Measurements from ENCODE around the gene FLNA. TPM values are rescaled to one million over a fixed set of nuclear protein-coding genes. Genes with fewer than 3 reads are reported as not detected.

The FLNA gene
- total and polyA plus RNA-seq, 2 donors (not counting 3 experiments of a cell fraction or from before 2014, with no cell fraction given): 658 to 1,474 TPM

DNA sequence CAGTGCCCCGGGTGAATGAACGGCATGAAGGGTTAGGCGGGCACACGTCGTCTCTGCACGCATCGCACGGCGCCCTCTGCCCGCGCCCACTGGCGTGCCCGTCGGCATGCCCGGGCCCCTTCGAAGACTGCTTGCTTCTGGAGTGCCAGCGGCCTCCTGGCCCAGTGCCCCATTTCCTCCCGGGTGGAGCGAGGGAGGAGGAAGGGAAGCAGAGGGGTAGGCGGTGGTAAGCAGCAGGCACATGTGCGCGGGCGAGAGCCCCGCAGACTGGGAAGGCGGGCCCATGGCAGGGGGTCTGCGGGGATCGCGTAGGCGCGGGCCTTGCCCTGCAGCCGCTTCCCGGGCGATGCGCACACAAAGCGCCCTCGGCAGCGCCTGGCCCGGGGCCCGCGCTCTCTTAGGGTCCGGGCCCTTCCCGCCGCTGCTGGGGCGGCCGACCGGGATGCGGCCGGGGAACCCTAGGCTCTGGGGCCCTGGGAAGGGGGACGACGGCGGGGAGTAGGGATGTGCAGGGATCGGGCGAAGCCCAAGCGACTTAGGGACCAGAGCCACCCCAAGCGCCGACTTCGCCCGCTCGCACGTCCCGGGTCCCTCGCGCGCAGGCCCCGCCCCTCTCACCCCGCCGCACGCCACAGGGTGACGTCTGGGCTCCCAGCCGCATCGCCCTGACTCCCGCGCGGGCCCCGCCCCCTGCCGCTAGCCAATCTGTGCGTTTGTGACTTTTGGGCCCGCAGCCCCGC is 3.8 kb upstream of the FLNA start:
- H2AFZ ChIP-seq (ENCODE audit: low read depth, low read length): peak overlapping the region; percentile 38
- DNase-seq (ENCODE audit: low read depth, low spot score) (peak; percentile 70), FAIRE-seq (no peak)
- H3K4me2 ChIP-seq (ENCODE audit: insufficient read depth, low read length): peak overlapping the region; percentile 33
- no peaks in the 10 kb centered on the region for H3K9me3 ChIP-seq (replicated peaks; ENCODE audit: control insufficient read depth, insufficient read depth, low read length)
- H4K20me1 ChIP-seq (replicated peaks; ENCODE audit: control insufficient read depth, extremely low read depth, insufficient read depth, low read length): no peaks in the 10 kb centered on the region
- H3K9ac ChIP-seq (replicated peaks; ENCODE audit: extremely low read depth, insufficient read depth, low read length): peak overlapping the region; percentile 52
- no peaks in the 10 kb centered on the region for H3K9me1 ChIP-seq (replicated peaks; ENCODE audit: control insufficient read depth, extremely low read depth, insufficient read depth, low read length)
- H3K27ac ChIP-seq (ENCODE audit: insufficient read depth, low read depth, low read length): peak overlapping the region; percentile 58
- H3K36me3 ChIP-seq (ENCODE audit: control insufficient read depth in 2 of 2, extremely low read depth in 1 of 2, insufficient read depth in 2 of 2, low read length in 2 of 2): no peaks in the 10 kb centered on the region
- TF ChIP-seq POLR2A (IDR thresholded peaks at IDR 0.05; ENCODE audit: low read depth, low read length): peak; percentile 37
- no peak for TF ChIP-seq FOS (IDR thresholded peaks at IDR 0.05; ENCODE audit: borderline replicate concordance, insufficient read depth, low read length)
- TF ChIP-seq GATA2 (IDR thresholded peaks at IDR 0.05; ENCODE audit: insufficient read depth, insufficient read length, low read depth, low read length): no peak
- peak; percentile 75 for TF ChIP-seq POLR2AphosphoS5 (IDR thresholded peaks at IDR 0.05; ENCODE audit: insufficient read depth, low read depth, low read length)
- TF ChIP-seq, protein P1, sequence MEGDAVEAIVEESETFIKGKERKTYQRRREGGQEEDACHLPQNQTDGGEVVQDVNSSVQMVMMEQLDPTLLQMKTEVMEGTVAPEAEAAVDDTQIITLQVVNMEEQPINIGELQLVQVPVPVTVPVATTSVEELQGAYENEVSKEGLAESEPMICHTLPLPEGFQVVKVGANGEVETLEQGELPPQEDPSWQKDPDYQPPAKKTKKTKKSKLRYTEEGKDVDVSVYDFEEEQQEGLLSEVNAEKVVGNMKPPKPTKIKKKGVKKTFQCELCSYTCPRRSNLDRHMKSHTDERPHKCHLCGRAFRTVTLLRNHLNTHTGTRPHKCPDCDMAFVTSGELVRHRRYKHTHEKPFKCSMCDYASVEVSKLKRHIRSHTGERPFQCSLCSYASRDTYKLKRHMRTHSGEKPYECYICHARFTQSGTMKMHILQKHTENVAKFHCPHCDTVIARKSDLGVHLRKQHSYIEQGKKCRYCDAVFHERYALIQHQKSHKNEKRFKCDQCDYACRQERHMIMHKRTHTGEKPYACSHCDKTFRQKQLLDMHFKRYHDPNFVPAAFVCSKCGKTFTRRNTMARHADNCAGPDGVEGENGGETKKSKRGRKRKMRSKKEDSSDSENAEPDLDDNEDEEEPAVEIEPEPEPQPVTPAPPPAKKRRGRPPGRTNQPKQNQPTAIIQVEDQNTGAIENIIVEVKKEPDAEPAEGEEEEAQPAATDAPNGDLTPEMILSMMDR (IDR thresholded peaks at IDR 0.05; ENCODE audit: extremely low read depth in 1 of 2, insufficient read depth in 1 of 2, low read depth in 1 of 2, low read length in 2 of 2): no peak
- TF ChIP-seq, protein P2, sequence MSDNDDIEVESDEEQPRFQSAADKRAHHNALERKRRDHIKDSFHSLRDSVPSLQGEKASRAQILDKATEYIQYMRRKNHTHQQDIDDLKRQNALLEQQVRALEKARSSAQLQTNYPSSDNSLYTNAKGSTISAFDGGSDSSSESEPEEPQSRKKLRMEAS (IDR thresholded peaks at IDR 0.05; ENCODE audit: insufficient read depth, insufficient read length): peak; percentile 44
- TF ChIP-seq MYC (IDR thresholded peaks at IDR 0.05; ENCODE audit: low read depth, low read length): peak; percentile 5
- no peak for TF ChIP-seq JUN (IDR thresholded peaks at IDR 0.05; ENCODE audit: borderline replicate concordance, insufficient read depth, insufficient read length, low read depth)
- TF ChIP-seq EZH2 (IDR thresholded peaks at IDR 0.05; ENCODE audit: borderline replicate concordance, low read depth, low read length, severe bottlenecking): no peak
- intact Hi-C loops (cut with micrococcal nuclease) (loop anchor here (1.0 kb wide), 2 partner anchors 9 to 407 kb away; partner anchors contain the start of gene HCFC1), dilution Hi-C loops (cut with MboI; ENCODE audit: extremely low pct_ligation_motif_present, low sequenced_read_pairs) (no loop called here)
- peak overlapping the region in 2 of 3 experiments; percentile 27 to 46 for H3K4me3 ChIP-seq (replicated peaks in 1 of 3; ENCODE audit: insufficient read depth in 1 of 3, low read depth in 1 of 3, low read length in 3 of 3)
- H3K27me3 ChIP-seq (ENCODE audit: control insufficient read depth in 2 of 2, insufficient read depth in 2 of 2, low read length in 2 of 2): no peaks in the 10 kb centered on the region
- CTCF ChIA-PET: no interaction called here
- peaks cover 17% of the 10 kb centered on the region for H3K79me2 ChIP-seq (ENCODE audit: control insufficient read depth, insufficient read depth, low read length)
- POLR2A ChIA-PET: interaction anchor here (0.6 to 1.0 kb wide), 5 partner anchors 7 to 163 kb away, joined by 3 to 8 read pairs (median 4); no protein-coding TSS in a partner anchor
- no TSS peak for BruUV-seq (replicated peaks)
- H3K4me1 ChIP-seq (ENCODE audit: control insufficient read depth, extremely low read depth, insufficient read depth, low read length): peaks cover 14% of the 10 kb centered on the region
